H1 (cell line): ENCODE results near the gene SNTG2. TPM values are rescaled to one million over a fixed set of nuclear protein-coding genes. Genes with fewer than 3 reads are reported as not detected.

Source experiments
- CTCF ChIA-PET: fragments of 300-600 bp; sonication (Branson Sonifier 250); formaldehyde crosslinking; loops from one replicate; lab custom pipeline; 2021; ENCODE audit not compliant: partially characterized antibody; lab: Charles Lee
- POLR2A ChIA-PET: fragments of 300-600 bp; sonication (Branson Sonifier 250); formaldehyde crosslinking; loops from one replicate; lab custom pipeline; 2021; ENCODE audit warnings: inconsistent platforms; ENCODE audit not compliant: partially characterized antibody; lab: Charles Lee
- DNase-seq, 2 experiments: peaks; one replicate each; pipeline versions ENCODE4 v3.0.0 to v3.0.0-alpha.2; 2010 to 2022; ENCODE audit warnings: low spot score in 2 of 2, low read depth in 1 of 2, mixed read lengths in 1 of 2
- FAIRE-seq: peaks from 2 replicates; lab custom pipeline; 2011; peaks lifted over from hg19 to GRCh38; lab: Jason Lieb, UNC
- H2AFZ ChIP-seq: 2 replicates; pipeline ENCODE4 v1.8.1; 2012; ENCODE audit warnings: low read length, inconsistent platforms
- H2AK5ac ChIP-seq: 2 replicates; pipeline ENCODE4 v1.6.1; 2013; ENCODE audit warnings: low read depth, low read length
- H2BK120ac ChIP-seq: replicated peaks from 2 replicates; pipeline ENCODE3; 2013; ENCODE audit warnings: low read depth, low read length, inconsistent platforms
- H2BK12ac ChIP-seq: 2 replicates; pipeline ENCODE4 v1.6.1; 2013; ENCODE audit warnings: low read depth, low read length
- H2BK15ac ChIP-seq: 2 replicates; pipeline ENCODE4 v1.6.1; 2013; ENCODE audit warnings: low read length
- H2BK20ac ChIP-seq: 2 replicates; pipeline ENCODE4 v1.6.1; 2013; ENCODE audit warnings: low read length
- H2BK5ac ChIP-seq: 2 replicates; pipeline ENCODE4 v1.6.1; 2013; ENCODE audit warnings: low read depth, low read length
- H3K14ac ChIP-seq: 2 replicates; pipeline ENCODE4 v1.6.1; 2013; ENCODE audit warnings: inconsistent platforms; ENCODE audit not compliant: insufficient read length
- H3K18ac ChIP-seq: 2 replicates; pipeline ENCODE4 v1.6.1; 2013; ENCODE audit warnings: low read length; ENCODE audit errors: extremely low read depth
- H3K23ac ChIP-seq: 2 replicates; pipeline ENCODE4 v1.6.1; 2013; ENCODE audit warnings: inconsistent platforms; ENCODE audit not compliant: insufficient read length
- H3K23me2 ChIP-seq: 2 replicates; pipeline ENCODE4 v1.6.1; 2013; ENCODE audit warnings: low read depth, low read length
- H3K27ac ChIP-seq: 2 replicates; pipeline ENCODE4 v1.6.1; 2011; ENCODE audit warnings: low read depth, low read length, inconsistent platforms
- H3K27me3 ChIP-seq, 4 experiments: replicated peaks in 1 of 4; 1 replicate in 1 of 4; 2 replicates in 3 of 4; pipeline versions ENCODE4 v1.6.1 to v1.8.1; 2011 to 2013; ENCODE audit warnings: low read length in 3 of 4, mild to moderate bottlenecking in 3 of 4, inconsistent platforms in 2 of 4, mixed read lengths in 2 of 4, moderate library complexity in 1 of 4; ENCODE audit not compliant: control insufficient read depth in 3 of 4, insufficient read depth in 3 of 4; ENCODE audit errors: extremely low read depth in 1 of 4
- H3K36me3 ChIP-seq, 4 experiments: 2 replicates each; pipeline versions ENCODE4 v1.6.1 to v1.8.1; 2011 to 2013; ENCODE audit warnings: mild to moderate bottlenecking in 4 of 4, low read length in 3 of 4, moderate library complexity in 2 of 4, control low read depth in 1 of 4, inconsistent platforms in 1 of 4; ENCODE audit not compliant: insufficient read depth in 4 of 4, control insufficient read depth in 2 of 4
- H3K4ac ChIP-seq: replicated peaks from 2 replicates; pipeline ENCODE3; 2013; ENCODE audit warnings: low read length, low read depth, mixed read lengths, inconsistent platforms; ENCODE audit not compliant: insufficient read length
- H3K4me1 ChIP-seq, 4 experiments: replicated peaks in 1 of 4; 1 replicate in 1 of 4; 2 replicates in 3 of 4; pipeline versions ENCODE4 v1.6.1 to v1.8.1; 2011 to 2013; ENCODE audit warnings: low read length in 3 of 4, inconsistent platforms in 2 of 4, mixed read lengths in 1 of 4; ENCODE audit not compliant: insufficient read depth in 4 of 4, control insufficient read depth in 3 of 4
- H3K4me2 ChIP-seq, 2 experiments: 2 replicates each; pipeline versions ENCODE4 v1.6.1 to v1.8.1; 2011 to 2013; ENCODE audit warnings: low read depth in 2 of 2, low read length in 2 of 2, control low read depth in 1 of 2, inconsistent platforms in 1 of 2, mild to moderate bottlenecking in 1 of 2; ENCODE audit not compliant: insufficient read depth in 1 of 2
- H3K4me3 ChIP-seq, 4 experiments: fragments of 200-600, 300-600 bp in 1 of 4; sonication (generic), shearing (Covaris generic), sonication (Bioruptor Twin) in 1 of 4; 2 replicates each; pipeline versions ENCODE4 v1.5.1 to v1.8.1; 2011 to 2016; ENCODE audit warnings: low read length in 4 of 4, low read depth in 3 of 4, control low read depth in 2 of 4, inconsistent platforms in 2 of 4, mild to moderate bottlenecking in 2 of 4, mixed read lengths in 1 of 4, moderate library complexity in 1 of 4; ENCODE audit not compliant: insufficient read depth in 2 of 4; ENCODE audit errors: extremely low read depth in 1 of 4
- H3K56ac ChIP-seq: replicated peaks from 2 replicates; pipeline ENCODE3; 2013; ENCODE audit warnings: low read depth, mild to moderate bottlenecking, mixed read lengths, low read length, inconsistent platforms; ENCODE audit not compliant: insufficient read length
- H3K79me1 ChIP-seq: 2 replicates; pipeline ENCODE4 v1.6.1; 2013; ENCODE audit warnings: low read depth, low read length, control low read depth
- H3K79me2 ChIP-seq, 2 experiments: 2 replicates each; pipeline versions ENCODE4 v1.6.1 to v1.8.1; 2012 to 2013; ENCODE audit warnings: low read length in 2 of 2, mild to moderate bottlenecking in 2 of 2, inconsistent platforms in 1 of 2; ENCODE audit not compliant: insufficient read depth in 2 of 2, control insufficient read depth in 1 of 2
- H3K9ac ChIP-seq, 4 experiments: replicated peaks in 1 of 4; 1 replicate in 1 of 4; 2 replicates in 3 of 4; pipeline versions ENCODE4 v1.6.1 to v1.8.1; 2011 to 2013; ENCODE audit warnings: low read depth in 3 of 4, low read length in 3 of 4, control low read depth in 2 of 4, mild to moderate bottlenecking in 2 of 4, moderate library complexity in 2 of 4, inconsistent platforms in 1 of 4; ENCODE audit errors: extremely low read depth in 1 of 4
- H3K9me3 ChIP-seq, 2 experiments: 2 replicates each; pipeline versions ENCODE4 v1.6.1 to v1.8.1; 2012 to 2013; ENCODE audit warnings: mild to moderate bottlenecking in 2 of 2, moderate library complexity in 2 of 2, control low read depth in 1 of 2, inconsistent platforms in 1 of 2, low read depth in 1 of 2, low read length in 1 of 2, mixed read lengths in 1 of 2; ENCODE audit not compliant: insufficient read depth in 2 of 2
- H4K20me1 ChIP-seq, 2 experiments: replicated peaks in 1 of 2; 2 replicates each; pipeline versions ENCODE3 to v1.8.1; 2011 to 2013; ENCODE audit warnings: inconsistent platforms in 2 of 2, low read length in 2 of 2, mild to moderate bottlenecking in 1 of 2; ENCODE audit not compliant: insufficient read depth in 2 of 2, control insufficient read depth in 1 of 2
- H4K5ac ChIP-seq: 2 replicates; pipeline ENCODE4 v1.6.1; 2013; ENCODE audit warnings: low read length, low read depth, mixed read lengths, inconsistent platforms; ENCODE audit not compliant: insufficient read length
- H4K8ac ChIP-seq: 2 replicates; pipeline ENCODE4 v1.8.0; 2013; ENCODE audit warnings: mild to moderate bottlenecking, moderate library complexity, low read length, inconsistent platforms; ENCODE audit not compliant: insufficient read depth; ENCODE audit errors: extremely low read depth
- H4K91ac ChIP-seq: replicated peaks from 2 replicates; pipeline ENCODE3; 2013; ENCODE audit warnings: low read length, mixed read lengths, inconsistent platforms; ENCODE audit not compliant: insufficient read length
- ATF3 ChIP-seq: IDR thresholded peaks from 2 replicates; pipeline ENCODE4 v1.6.1; 2011; ENCODE audit warnings: low read depth, mild to moderate bottlenecking, low read length; ENCODE audit not compliant: insufficient read depth
- BACH1 ChIP-seq: IDR thresholded peaks from 2 replicates; pipeline ENCODE4 v1.6.1; 2012; ENCODE audit warnings: low read length, improper control_type of control experiment
- CBX8 ChIP-seq: fragments of 300-800, 300-1000 bp; sonication (generic); IDR thresholded peaks from 2 replicates; pipeline ENCODE4 v1.7.1; 2016; ENCODE audit warnings: low read depth, low read length, borderline replicate concordance
- CTBP2 ChIP-seq: IDR thresholded peaks from 2 replicates; pipeline ENCODE4 v1.7.0; 2011; ENCODE audit warnings: borderline replicate concordance, mild to moderate bottlenecking, moderate library complexity, mixed read lengths, low read length; ENCODE audit not compliant: insufficient read depth, insufficient read length
- EZH2 ChIP-seq: fragments of 200-600 bp; sonication (generic); IDR thresholded peaks from 2 replicates; pipeline ENCODE4 v1.7.1; 2012; ENCODE audit warnings: low read depth, mild to moderate bottlenecking, moderate library complexity, low read length, inconsistent platforms; ENCODE audit not compliant: severe bottlenecking
- KDM4A ChIP-seq: IDR thresholded peaks from one replicate; pipeline ENCODE4 v1.7.1; 2012; ENCODE audit warnings: low read depth, mild to moderate bottlenecking, moderate library complexity, low read length, inconsistent platforms; ENCODE audit not compliant: severe bottlenecking
- KDM5A ChIP-seq: fragments of 200-600 bp; IDR thresholded peaks from 2 replicates; pipeline ENCODE4 v1.7.1; 2012; ENCODE audit warnings: mild to moderate bottlenecking, low read length, inconsistent platforms, mixed read lengths
- NANOG ChIP-seq: IDR thresholded peaks from 2 replicates; pipeline ENCODE4 v1.6.1; 2011; ENCODE audit warnings: low read length, low read depth, mild to moderate bottlenecking, inconsistent platforms; ENCODE audit not compliant: insufficient read depth, poor library complexity, severe bottlenecking
- RNF2 ChIP-seq: fragments of 200-900, 300-1000 bp; sonication (generic); IDR thresholded peaks from 2 replicates; pipeline ENCODE4 v1.7.1; 2016; ENCODE audit warnings: borderline replicate concordance, low read depth, mild to moderate bottlenecking, antibody characterized with exemption, low read length; ENCODE audit not compliant: poor library complexity, severe bottlenecking; ENCODE audit errors: missing control alignments
- SIRT6 ChIP-seq: IDR thresholded peaks from one replicate; pipeline ENCODE4 v1.7.1; 2012; ENCODE audit warnings: low read length, inconsistent platforms
- SP2 ChIP-seq: IDR thresholded peaks from 2 replicates; pipeline ENCODE4 v1.6.1; 2012; ENCODE audit warnings: mild to moderate bottlenecking, low read length, inconsistent platforms
- SP4 ChIP-seq: IDR thresholded peaks from 2 replicates; pipeline ENCODE4 v1.6.1; 2012; ENCODE audit warnings: low read length, inconsistent platforms
- TAF1 ChIP-seq: IDR thresholded peaks from 2 replicates; pipeline ENCODE4 v1.6.1; 2011; ENCODE audit warnings: mild to moderate bottlenecking, low read depth, low read length
- TEAD4 ChIP-seq: IDR thresholded peaks from 2 replicates; pipeline ENCODE4 v1.6.1; 2012; ENCODE audit warnings: low read depth, low read length, inconsistent platforms, mixed read lengths
- WGBS, 2 experiments: shearing (Covaris generic) in 1 of 2; methylation state at CpG; one replicate each; pipeline versions ENCODE4 v1.1.6 to v1.1.7; 2013 to 2015; ENCODE audit warnings: low lambda C conversion rate in 2 of 2, mixed read lengths in 2 of 2, inconsistent platforms in 1 of 2, low coverage in 1 of 2, missing lambda C conversion rate in 1 of 2; ENCODE audit not compliant: insufficient replicate concordance in 2 of 2, insufficient coverage in 1 of 2, insufficient read length in 1 of 2; ENCODE audit errors: extremely low coverage in 1 of 2, missing lambda C conversion rate in 1 of 2; 5-methylcytosine and 5-hydroxymethylcytosine counted together
- polyA plus RNA-seq, 7 experiments: library from polyadenylated mRNA; depleted of rRNA in 3 of 7; stranded (reverse) in 5 of 7; unstranded in 2 of 7; fragments of >200 nt in 5 of 7; fragments of 200-250 nt in 2 of 7; gene quantifications; 1 replicate in 5 of 7; 2 replicates in 1 of 7; 4 replicates in 1 of 7; pipeline versions ENCODE4 v1.2.1 to v1.2.3, GENCODE V29; 2011 to 2013; ENCODE audit warnings: missing spikeins in 2 of 7, mixed read lengths in 2 of 7
- total RNA-seq: library from RNA; stranded (reverse); fragmentation: NEBNext Ultra II Directional; extraction: Animal tissue kit (Norgen Biotek cat#: 25700); gene quantifications from 2 replicates; pipeline ENCODE4 v1.2.1, GENCODE V29; 2021

The SNTG2 gene
- total and polyA plus RNA-seq, 2 of the 8 experiments (the other 6 are each of a cell fraction or from before 2014, with no cell fraction given): 6.6 to 18.1 TPM

- Histone ChIP-seq H2BK20ac (no peak overlapping the region), H3K4ac (no peak overlapping the region), H3K23ac (no peak overlapping the region), H3K18ac (no peak overlapping the region), H4K20me1 (no peaks in the 10 kb centered on the region), H3K23me2 (no peaks in the 10 kb centered on the region), H3K9ac (no peak overlapping the region), H4K5ac (no peak overlapping the region), H3K14ac (no peak overlapping the region), H4K91ac (no peak overlapping the region), H3K79me2 (no peaks in the 10 kb centered on the region), H2BK120ac (no peak overlapping the region), H3K4me2 (no peak overlapping the region), H2BK5ac (no peak overlapping the region), H3K4me3 (no peak overlapping the region), H3K79me1 (no peaks in the 10 kb centered on the region), H3K9me3 (0 out of 4 replicates have a peak, but pooled peaks cover 0 to 2% of the 10 kb centered on the region in 2 experiments), H2AFZ (no peak overlapping the region), H3K56ac (no peak overlapping the region), H3K27ac (no peak overlapping the region), H3K27me3 (no peaks in the 10 kb centered on the region), H2AK5ac (no peak overlapping the region), H2BK12ac (no peak overlapping the region), H2BK15ac (no peak overlapping the region), H3K4me1 (no peaks in the 10 kb centered on the region), H4K8ac (no peak overlapping the region), H3K36me3 (no peaks in the 10 kb centered on the region)
- DNase-seq (no peak), FAIRE-seq (no peak)
- POLR2A ChIA-PET: no interaction called here
- 95% methylated on average over 1 of the region's 1 CpG; no CpG with 5 or more reads in 1 of the 2 experiments for WGBS, 2 experiments
- CTCF ChIA-PET: interaction anchor here (1.2 kb wide), 1 partner anchor 202 kb away, joined by 3 read pairs; no protein-coding TSS in a partner anchor
- TF ChIP-seq BACH1 (no peak), ATF3 (no peak), EZH2 (no peak), SP2 (no peak), RNF2 (no peak), CTBP2 (no peak), TEAD4 (no peak), SP4 (no peak), CBX8 (no peak), NANOG (no peak), SIRT6 (no peak), TAF1 (no peak), KDM4A (no peak), KDM5A (no peak; the same call in 1 of the 2 replicates)
Observed at GRCh38 chr2:1348789-1349188, 398.1 kb downstream of the SNTG2 start.
